Measurements from ENCODE around the gene ANKS6.

Gene ANKS6

DNA sequence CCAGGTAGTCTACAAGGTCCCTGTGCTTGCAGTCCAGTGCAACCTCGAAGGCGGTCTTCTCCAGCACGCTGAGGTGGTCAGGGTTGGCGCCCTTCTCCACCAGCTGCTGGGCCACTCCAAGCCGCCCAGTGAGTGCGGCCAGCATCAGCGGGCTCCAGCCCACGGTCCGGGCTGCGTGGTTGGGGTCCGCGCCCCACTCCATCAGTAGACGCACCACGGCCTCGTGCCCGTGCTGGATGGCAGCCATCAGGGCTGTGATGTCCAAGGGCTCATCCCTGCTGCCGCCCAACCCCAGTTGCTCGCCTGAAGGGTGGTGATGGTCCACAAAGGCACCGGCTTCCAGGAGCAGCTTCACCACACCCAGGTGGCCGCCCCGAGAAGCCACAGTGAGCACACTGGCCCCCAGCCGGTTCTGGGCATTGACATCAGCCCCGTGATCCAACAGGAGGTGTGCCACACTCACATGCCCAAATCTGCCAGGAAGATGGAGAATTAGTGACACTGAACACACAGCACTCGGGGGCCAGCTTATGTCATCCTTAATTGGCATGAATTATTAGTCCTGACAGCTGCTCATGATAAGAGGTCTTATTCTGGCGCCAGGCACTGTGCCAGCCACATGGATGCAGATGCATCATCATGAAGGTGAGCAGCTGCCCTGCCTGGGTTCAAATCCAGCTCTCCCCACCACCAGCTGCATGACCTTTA is 6.1 kb downstream of the ANKS6 start:
- DNase-seq: no peak

DNA sequence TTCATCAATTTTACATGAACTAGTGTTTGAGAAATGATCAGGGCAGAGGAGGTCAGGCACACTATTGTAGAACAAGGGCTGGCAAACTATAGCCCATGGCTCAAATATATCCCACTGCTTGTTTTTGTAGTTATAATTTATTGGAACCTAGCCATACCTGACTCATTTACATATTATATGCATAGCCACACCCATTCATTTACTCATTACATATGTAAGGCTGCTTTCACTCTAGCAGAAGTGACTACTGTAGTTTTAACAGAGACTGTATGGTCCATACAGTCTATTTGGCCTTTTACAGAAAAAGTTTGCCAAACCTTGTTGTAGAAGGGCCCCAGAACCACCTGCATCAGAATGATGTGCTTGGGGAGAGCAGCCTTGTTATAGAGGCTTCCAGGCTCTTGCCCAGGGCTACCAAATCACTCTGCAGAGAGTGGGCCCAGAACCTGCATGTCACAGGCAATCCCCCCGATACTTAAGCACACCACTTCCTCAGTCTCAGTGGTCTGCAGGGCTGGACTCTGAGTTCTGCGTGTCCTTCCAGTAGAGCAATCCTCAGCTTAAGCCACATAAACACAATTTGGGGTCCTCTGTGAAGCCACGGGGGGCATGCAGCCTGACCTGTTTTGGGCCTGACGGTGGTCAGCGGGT is 6.7 kb downstream of the ANKS6 start:
- no peak for DNase-seq

- no peak for DNase-seq
Observed at GRCh38 chr9:98787766-98788335, 8.5 kb downstream of the ANKS6 start.

GRCh38 chr9:98786750-98787510 is 9.4 kb downstream of the ANKS6 start:
- DNase-seq: no peak

- no peak for DNase-seq
Observed at GRCh38 chr9:98784831-98785806, 11.2 kb downstream of the ANKS6 start.

DNA sequence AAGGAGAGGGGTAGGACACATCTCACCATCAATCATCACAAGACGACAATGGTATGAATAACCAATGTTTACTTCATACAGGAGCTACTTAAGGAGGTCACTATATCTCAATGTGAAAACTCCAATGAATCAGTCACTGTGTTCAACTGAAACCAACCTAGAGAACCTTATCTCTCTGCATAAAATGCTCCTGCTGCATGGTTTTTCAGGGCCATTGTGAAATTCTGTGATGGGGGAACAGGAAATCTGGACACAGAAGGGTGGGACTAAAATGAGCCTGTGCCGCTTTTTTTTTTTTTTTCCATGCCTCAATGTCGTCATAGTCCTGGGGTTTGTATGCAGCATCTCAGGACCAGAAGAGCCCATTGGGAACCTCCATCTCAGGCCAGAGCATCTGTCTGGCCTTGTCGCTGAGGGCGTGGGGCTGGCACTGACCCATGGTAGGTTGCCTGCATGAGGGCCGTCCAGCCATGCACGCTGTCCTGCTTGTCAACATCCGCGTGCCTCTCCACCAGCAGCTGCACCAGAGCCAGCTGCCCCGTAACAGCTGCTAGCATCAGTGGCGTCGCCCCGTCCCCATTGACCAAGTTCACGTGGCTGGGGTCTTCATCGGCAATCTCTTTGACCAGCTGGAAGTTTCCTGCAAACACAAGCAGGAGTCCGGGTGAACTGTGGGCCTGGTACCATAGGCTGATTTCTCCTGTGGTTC is 12.7 kb downstream of the ANKS6 start:
- no peak for DNase-seq

GRCh38 chr9:98781588-98782383 is 14.6 kb downstream of the ANKS6 start:
- no peak for DNase-seq

DNA sequence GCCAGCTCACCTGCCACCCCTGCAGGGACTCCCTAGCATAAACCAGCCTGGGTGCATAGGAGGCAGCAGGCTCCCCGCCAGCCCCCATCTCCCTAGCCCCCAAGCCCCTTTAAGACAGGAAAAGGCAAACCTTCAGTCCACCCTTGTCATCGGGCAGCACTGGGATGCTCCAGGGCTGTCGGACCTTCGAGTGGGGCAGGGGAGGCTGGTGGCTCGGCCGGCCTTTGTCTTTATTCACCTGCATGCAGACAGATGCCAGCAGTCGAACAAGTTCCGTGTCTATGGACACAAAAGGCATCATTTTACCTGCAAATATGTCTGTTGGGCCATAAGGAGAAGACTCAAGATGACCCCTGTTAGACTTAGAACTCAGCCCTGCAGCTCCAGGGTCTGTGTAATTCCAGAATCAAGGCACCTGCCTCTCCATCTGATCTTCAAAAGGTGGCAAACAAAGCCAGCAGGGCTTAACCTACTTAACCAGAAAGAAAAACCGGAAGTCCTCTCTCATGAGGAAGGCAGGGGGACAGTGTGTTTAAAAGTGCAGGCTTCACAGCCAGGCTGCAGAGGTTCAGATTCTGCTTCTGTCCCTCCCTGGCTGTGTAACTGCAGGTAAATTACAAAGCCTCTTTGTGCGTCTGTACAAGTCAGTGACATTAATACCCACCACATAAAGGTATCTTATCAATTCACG is 16.2 kb downstream of the ANKS6 start:
- no peak for DNase-seq

- DNase-seq: no peak
Observed at GRCh38 chr9:98778711-98779530, 17.4 kb downstream of the ANKS6 start.

DNA sequence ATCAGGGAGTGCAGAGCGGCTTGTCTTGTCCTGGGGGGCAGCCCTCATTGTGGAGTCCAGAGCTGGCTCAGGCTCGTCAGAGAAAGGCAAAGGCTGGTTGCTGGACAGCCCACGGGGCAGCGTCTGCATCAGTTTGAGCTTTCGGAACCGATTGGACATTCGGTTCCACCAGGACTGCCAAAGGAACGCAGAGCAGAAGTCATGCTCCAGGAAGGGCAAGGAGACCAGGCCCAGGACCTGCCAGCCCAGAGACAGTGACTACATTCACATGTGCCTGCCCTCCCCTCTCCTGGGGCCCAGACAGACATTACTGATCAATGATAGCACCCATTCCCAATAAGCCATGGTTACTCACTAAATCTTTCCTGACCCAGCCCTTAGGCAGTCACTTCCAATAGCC is 18.1 kb downstream of the ANKS6 start:
- DNase-seq: no peak

GRCh38 chr9:98777618-98778017 is 18.7 kb downstream of the ANKS6 start:
- DNase-seq: no peak

- DNase-seq: peak in 1 of 2 donors; percentile 23
Observed at GRCh38 chr9:98775831-98776441, 20.4 kb downstream of the ANKS6 start.

- DNase-seq: peak in 1 of 2 donors; percentile 36
Observed at GRCh38 chr9:98774746-98775145, 21.6 kb downstream of the ANKS6 start.

DNA sequence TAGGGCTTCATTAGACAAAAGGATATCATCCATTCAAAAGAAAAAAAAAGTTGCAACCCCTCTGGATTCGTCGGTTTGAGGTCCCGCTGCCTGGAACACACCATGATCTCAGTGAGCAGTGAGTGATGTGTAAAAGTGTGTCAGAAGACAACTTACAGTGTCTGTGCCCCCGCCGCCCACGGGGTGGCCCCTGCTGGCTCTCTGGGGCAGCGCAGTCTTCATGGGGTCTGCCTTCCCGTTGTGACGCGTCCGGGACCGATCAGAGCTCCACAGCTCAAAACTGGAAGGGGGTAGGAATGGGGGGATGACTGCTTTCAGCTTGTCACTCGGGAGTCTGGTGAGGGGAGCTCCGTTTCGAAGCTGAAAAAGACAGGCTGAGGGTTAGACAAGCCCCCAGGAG is 22.6 kb downstream of the ANKS6 start:
- no peak for DNase-seq

GRCh38 chr9:98772364-98773155 is 23.8 kb downstream of the ANKS6 start:
- DNase-seq: no peak

- no peak for DNase-seq
Observed at GRCh38 chr9:98771209-98771874, 25.0 kb downstream of the ANKS6 start.

- no peak for DNase-seq
Observed at GRCh38 chr9:98770717-98771116, 25.6 kb downstream of the ANKS6 start.

Data from stimulated activated CD4-positive, alpha-beta T cell treated with anti-CD3 and anti-CD28 coated beads, Interleukin-2, amount 100 ng/mL, for 48 hours (primary cell).